Muscle of arm (tissue), 12 donors: Measurements from ENCODE around the gene IFITM2. TPM values are rescaled to one million over a fixed set of nuclear protein-coding genes. Genes with fewer than 3 reads are reported as not detected.
A peak's percentile ranks its signal among the peaks of the same experiment; 100 is the strongest.
"Not testable (repeated sequence)": the region's sequence is repeated elsewhere in the genome, so short reads cannot be mapped to it uniquely, and the experiment has no call there.

Source experiments
- DNase-seq: peaks from one replicate; pipeline ENCODE4 v3.0.0-alpha.2; 2013
- polyA plus RNA-seq, 12 donors: library from polyadenylated mRNA; unstranded; fragments of 120-200 nt; gene quantifications; one replicate each; pipeline ENCODE4 v1.2.1, GENCODE V29; 2013; ENCODE audit not compliant: insufficient read length in 12 of 12

Gene IFITM2
- polyA plus RNA-seq, 12 donors = 47.9 to 173 (median 75.0) TPM; not detected in 1

DNA sequence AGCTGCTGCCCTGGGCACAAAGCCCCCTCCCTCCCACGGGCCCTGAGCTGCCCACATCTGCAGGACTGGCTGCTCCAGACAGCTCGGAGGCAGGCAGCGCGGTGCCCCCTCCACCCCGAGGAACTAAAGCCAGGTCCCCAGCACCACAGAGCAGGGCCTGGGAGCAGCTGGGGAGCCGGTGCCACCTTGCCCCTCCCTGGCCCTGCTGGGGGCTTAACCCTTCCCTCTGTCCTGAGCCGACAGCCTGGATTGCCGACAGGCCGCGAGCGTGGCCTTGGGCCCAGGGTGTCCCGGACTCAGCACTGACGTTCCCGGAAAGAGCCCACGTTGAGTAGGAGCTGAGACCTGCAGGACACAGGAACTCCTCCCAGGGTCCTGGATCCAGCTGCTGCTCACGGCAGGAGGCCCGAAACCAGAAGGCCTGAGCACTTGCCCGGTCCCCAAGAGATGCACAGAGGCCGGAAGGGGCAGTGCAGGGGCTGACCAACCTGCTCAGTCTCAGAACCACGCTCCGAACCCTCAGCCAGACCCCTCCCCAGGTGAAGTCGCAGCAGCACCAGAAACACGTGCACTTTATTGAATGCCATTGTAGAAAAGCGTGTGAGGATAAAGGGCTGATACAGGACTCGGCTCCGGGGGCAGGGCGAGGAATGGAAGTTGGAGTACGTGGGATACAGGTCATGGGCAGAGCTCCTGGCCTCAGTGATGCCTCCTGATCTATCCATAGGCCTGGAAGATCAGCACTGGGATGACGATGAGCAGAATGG is 11.7 kb downstream of the IFITM2 start:
- not testable (repeated sequence) for DNase-seq

GRCh38 chr11:319888-320273 is 12.3 kb downstream of the IFITM2 start:
- DNase-seq = not testable (repeated sequence)

- no peak for DNase-seq
These were observed 16.5 kb downstream of the IFITM2 start for GRCh38 chr11:324156-324555.

DNA sequence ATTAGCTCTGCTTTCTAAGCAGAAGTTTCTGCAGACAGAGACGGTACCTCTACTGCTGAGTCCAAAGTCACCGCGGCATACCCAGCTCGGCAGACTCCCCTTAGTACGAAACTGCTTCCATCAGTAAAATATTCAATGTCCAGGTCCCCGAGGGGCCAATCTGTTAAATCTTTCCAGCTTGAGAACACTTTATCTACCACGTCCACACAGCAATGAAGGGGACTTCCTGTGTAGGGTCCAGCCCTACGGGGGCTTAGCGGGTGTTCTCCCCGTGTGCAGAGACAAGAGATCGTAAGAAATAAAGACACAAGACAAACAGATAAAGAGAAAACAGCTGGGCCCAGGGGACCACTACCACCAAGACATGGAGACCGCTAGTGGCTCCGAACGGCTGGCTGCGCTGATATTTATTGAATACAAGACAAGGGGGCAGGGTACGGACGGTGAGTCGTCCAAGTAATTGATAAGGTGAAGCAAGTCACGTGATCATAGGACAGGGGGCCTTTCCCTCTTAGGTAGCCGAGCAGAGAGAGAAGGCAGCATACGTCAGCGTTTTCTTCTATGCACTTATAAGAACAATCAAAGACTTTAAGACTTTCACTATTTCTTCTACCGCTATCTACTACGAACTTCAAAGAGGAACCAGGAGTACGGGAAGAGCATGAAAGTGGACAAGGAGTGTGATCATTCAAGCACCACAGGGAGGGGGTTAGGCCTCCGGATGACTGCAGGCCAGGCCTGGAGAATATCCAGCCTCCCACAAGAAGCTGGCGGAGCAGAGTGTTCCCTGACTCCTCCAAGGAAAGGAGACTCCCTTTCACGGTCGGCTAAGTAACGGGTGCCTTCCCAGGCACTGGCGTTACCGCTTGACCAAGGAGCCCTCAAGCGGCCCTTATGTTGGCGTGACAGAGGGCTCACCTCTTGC is 17.2 kb downstream of the IFITM2 start:
- DNase-seq = not testable (repeated sequence)

GRCh38 chr11:325796-326591 is 18.4 kb downstream of the IFITM2 start:
- DNase-seq = no peak

GRCh38 chr11:326592-326841 is 18.9 kb downstream of the IFITM2 start:
- DNase-seq = no peak

DNA sequence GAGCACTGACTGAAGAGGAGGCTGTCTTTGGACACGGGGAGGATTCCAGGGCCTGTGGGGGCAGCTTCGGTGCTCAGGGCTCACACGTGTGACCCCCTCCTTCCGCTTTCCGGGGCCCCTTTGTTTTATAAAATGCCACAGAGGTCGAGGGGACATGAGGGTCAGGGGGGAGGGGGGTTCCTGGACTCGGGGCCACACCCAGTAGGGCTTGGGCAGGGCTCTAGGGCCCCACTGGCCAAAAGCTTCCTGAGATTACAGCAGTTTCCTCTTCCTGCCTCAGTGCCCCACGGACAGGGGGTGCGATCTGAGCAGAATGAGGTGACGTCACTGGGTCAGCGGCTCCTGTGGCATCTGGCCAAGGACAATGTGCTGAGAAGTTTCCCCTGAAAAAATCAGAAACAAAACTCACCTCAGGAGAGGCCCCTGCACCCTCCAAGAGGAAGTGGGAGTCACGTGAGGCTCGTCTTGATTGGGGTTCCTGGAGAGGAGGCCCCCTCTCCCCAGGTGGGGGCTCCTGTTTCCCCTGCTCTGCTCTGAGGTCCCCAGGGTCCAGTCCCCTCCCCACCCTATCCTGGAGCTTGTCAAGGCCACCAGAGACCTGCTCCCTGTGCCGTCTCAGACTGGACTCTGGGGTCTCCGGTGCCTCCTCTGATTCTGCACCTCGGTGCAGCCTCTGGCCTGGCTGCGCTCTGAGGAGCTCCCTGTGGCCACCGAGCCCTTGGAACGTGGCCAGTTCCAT is 19.4 kb downstream of the IFITM2 start:
- DNase-seq = peak; percentile 70

DNA sequence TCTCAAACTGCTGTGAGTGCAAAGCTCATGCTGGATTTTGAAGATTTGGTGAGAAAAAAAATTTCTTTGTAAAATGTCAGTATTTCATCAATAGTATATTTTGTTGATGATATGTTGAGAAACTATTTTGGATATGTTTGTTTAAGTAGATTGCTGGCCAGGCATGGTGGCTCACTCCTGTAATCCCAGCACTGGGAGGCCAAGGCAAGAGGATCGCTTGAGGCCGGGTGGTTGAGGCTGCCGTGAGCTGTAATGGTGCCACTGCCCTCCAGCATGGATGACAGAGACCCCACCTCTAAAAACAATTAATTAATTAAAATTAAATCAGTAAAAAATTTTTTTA is 19.9 kb downstream of the IFITM2 start:
- no peak for DNase-seq

- no peak for DNase-seq
These were observed 20.4 kb downstream of the IFITM2 start for GRCh38 chr11:328012-328411.

GRCh38 chr11:328516-329100 is 21.0 kb downstream of the IFITM2 start:
- DNase-seq = not testable (repeated sequence)

- no peak for DNase-seq
These were observed 22.3 kb downstream of the IFITM2 start for GRCh38 chr11:329886-330253.

DNA sequence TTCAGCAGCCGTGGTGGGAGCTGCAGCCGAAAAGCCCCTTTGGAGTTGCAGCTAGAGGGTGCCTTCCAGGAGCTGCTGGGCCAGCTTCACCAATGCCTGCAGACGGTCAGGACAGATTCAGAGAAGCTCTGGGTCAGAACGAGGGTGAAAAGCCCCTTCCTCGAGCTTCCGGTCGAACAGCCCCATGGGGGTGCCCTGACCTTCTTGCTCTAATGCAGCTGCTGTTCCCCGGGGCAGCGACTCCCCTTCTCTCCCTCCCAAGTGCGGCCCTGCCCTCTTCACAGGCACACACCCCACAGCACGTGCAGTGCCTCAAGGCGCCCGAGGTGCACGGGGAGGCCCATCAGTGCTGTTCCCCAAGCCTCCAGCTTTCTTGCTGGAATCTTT is 22.7 kb downstream of the IFITM2 start:
- DNase-seq = no peak

- DNase-seq = no peak
These were observed 23.2 kb downstream of the IFITM2 start for GRCh38 chr11:330694-331357.

DNA sequence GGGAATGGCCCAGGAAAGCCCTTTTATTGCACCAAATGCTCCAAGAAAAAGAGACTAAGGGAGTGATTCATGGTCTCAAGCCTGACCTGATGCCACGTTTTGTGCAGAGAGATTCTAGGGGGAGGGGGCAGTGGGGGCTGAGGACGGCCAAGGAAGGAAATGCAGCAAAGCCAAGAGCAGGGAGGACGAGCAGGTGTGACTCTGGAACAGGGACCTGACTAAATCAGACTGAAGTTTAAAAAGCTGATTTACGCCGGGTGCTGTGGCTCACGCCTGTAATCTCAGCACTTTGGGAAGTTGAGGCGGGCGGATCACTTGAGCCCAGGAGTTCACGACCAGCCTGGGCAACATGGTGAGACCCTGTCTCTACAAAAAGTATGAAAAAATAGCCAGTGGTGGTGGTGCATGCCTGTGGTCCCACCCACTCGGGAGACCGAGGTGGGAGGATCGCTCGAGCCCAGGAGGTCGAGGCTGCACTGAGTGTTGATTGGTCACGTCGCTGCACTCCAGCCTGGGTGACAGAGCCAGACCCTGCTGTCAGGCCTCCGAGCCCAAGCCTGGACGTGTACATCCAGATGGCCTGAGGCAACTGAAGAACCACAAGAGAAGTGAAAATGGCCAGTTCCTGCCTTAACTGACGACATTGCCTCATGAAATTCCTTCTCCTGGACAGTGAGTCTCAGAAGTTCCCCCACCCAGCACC is 23.9 kb downstream of the IFITM2 start:
- no peak for DNase-seq

- no peak for DNase-seq
These were observed 25.2 kb downstream of the IFITM2 start for GRCh38 chr11:332651-333480.

DNA sequence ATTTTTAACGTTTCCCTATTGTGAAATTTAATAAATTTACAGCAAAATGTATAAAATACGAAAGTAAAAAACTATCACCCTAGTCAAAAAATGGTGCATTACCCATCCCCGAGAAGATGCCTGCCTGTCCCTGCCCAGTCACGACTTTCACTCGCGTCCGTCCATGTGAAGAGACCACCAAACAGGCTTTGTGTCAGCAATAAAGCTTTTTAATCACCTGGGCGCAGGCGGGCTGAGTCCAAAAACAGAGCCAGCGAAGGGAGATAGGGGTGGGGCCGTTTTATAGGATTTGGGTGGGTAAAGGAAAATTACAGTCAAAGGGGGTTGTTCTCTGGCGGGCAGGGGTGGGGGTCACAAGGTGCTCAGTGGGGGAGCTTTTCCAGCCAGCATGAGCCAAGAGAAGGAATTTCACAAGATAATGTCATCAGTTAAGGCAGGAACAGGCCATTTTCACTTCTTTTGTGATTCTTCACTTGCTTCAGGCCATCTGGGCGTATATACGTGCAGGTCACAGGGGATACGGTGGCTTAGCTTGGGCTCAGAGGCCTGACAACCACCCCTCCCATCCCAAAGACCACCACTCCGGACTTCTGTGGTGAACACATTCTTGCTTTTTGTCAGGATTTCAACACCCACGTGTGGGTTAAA is 26.1 kb downstream of the IFITM2 start:
- DNase-seq = not testable (repeated sequence)

DNA sequence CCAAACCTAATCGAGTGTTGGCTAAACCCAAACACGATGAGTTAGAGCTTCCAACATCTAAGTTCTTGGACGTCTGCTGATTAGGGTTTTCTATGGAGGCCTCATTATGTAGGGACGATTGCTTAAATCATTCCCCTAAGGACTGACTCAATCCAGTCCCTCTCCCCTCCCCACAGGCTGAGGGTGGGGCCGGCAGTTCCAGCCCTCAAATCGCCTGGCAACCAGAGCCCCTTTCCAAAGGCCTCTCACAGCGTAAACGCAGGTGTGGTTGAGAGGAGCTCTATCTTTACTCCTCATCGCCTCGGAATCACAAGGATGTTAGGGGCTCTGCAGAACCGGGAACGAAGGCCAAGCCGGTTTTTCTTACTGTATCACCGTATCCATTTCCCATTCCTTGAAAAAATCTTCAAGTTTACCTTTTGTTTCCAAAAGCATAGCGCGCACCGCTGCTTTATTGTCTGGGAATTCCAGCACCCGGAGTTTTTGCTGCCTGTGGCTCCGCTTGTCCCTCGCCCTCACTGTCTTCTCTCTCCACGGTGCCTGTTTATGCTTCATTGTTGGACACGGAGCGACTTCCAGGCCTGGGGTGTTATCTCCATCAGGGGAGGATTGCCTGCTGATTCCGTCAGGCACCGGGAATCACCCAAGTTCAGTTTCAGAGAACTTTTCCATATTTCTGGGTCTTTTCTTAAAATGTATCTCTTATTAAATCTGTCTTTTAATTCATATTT is 26.8 kb downstream of the IFITM2 start:
- no peak for DNase-seq
